Colonic mucosa (tissue), 4 donors: ENCODE results near the gene TMEM178B. TPM values are rescaled to one million over a fixed set of nuclear protein-coding genes. Genes with fewer than 3 reads are reported as not detected.

Experiments used
- DNase-seq: peaks from one replicate; pipeline ENCODE4 v3.0.0-alpha.2; 2020
- H3K27ac ChIP-seq: fragments of 200-600 bp; one replicate; pipeline ENCODE4 v1.8.0; 2021
- H3K27me3 ChIP-seq: fragments of 200-600 bp; one replicate; pipeline ENCODE4 v1.8.0; 2021
- H3K36me3 ChIP-seq: fragments of 200-600 bp; one replicate; pipeline ENCODE4 v1.8.0; 2021
- H3K4me1 ChIP-seq: fragments of 200-600 bp; one replicate; pipeline ENCODE4 v1.8.0; 2021; ENCODE audit warnings: mild to moderate bottlenecking
- H3K4me3 ChIP-seq: fragments of 200-600 bp; one replicate; pipeline ENCODE4 v1.8.0; 2021
- H3K9ac ChIP-seq, 2 donors: one replicate each; pipeline ENCODE4 v1.7.0; 2013; ENCODE audit warnings: control low read depth in 2 of 2, low read depth in 2 of 2, low read length in 2 of 2
- H3K9me3 ChIP-seq: fragments of 200-600 bp; one replicate; pipeline ENCODE4 v1.8.0; 2021
- intact Hi-C: fragments of 100-400 bp; cut with DNase I; formaldehyde crosslinking; loops from one replicate; pipeline ENCODE4 v1.14.1; 2022
- total RNA-seq, 2 donors: library from RNA; stranded (reverse); fragmentation: NEBNext Ultra II Directional in 1 of 2; extraction: Animal tissue kit (Norgen Biotek cat#: 25700) in 1 of 2; gene quantifications; one replicate each; pipeline ENCODE4 v1.2.1, GENCODE V29; 2021
- TF ChIP-seq, protein P1 (sequence below): fragments of 200-600 bp; IDR thresholded peaks from one replicate; pipeline ENCODE4 v1.8.0; 2022; ENCODE audit warnings: antibody characterized with exemption, mild to moderate bottlenecking
- donor health status: healthy.
- donor health status: DM: no; HTN: no; CAD: no.
- donor health status: DM: no; HTN: no; CAD: no.

TMEM178B gene
- total RNA-seq, 2 donors from 2014 or later, result 0.17 to 1.1 TPM

DNA sequence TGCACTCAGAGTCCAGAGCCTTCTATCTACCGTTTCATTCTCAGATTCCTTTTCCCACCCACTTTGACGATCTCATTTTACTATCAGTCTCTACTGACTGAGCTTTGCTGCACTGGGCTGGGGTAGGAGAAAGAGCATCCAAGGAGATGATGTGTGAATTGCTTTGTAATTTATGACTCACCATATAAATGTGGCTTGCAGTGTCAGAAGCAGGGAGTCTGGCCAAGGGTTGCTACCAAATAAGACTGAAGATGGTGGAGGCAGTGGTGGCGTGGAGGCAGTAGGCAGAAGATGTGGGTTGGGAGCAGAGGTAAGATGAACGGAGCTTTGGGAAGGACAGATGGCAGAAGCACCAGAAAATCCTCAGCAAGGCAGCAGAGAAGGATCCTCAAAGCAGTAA, 404.0 kb downstream of the TMEM178B start:
- TF ChIP-seq, protein P1, sequence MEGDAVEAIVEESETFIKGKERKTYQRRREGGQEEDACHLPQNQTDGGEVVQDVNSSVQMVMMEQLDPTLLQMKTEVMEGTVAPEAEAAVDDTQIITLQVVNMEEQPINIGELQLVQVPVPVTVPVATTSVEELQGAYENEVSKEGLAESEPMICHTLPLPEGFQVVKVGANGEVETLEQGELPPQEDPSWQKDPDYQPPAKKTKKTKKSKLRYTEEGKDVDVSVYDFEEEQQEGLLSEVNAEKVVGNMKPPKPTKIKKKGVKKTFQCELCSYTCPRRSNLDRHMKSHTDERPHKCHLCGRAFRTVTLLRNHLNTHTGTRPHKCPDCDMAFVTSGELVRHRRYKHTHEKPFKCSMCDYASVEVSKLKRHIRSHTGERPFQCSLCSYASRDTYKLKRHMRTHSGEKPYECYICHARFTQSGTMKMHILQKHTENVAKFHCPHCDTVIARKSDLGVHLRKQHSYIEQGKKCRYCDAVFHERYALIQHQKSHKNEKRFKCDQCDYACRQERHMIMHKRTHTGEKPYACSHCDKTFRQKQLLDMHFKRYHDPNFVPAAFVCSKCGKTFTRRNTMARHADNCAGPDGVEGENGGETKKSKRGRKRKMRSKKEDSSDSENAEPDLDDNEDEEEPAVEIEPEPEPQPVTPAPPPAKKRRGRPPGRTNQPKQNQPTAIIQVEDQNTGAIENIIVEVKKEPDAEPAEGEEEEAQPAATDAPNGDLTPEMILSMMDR, result no peak
- no peak overlapping the region for H3K4me3 ChIP-seq
- H3K27ac ChIP-seq, result no peak overlapping the region
- intact Hi-C loops, result no loop called here
- no peaks in the 10 kb centered on the region for H3K27me3 ChIP-seq
- DNase-seq, result no peak
- no peaks in the 10 kb centered on the region for H3K9me3 ChIP-seq
- no peaks in the 10 kb centered on the region for H3K4me1 ChIP-seq
- H3K36me3 ChIP-seq, result no peaks in the 10 kb centered on the region
- no peak overlapping the region for H3K9ac ChIP-seq

DNA sequence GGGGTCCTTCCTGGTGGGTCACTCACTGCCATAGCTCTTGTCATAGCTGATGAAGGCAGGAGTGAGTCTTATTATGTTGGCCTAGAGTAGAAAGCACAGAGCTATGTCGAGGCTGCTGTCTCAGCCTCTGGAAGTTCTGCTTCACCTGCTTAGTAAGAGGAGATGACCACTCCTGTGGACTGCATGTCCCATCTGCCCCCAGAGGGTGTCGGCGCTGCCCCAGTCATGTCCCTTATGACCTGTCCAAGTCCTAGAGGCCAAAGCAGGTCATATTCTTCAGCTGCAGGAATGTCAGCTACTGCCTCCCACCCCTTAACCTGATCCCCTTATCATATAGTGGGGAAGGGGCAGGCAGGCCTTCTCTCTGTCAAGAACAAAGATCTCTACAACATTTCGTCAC, 405.0 kb downstream of the TMEM178B start:
- Histone ChIP-seq H3K9me3 (no peaks in the 10 kb centered on the region), H3K27me3 (no peaks in the 10 kb centered on the region), H3K9ac (no peak overlapping the region), H3K27ac (no peak overlapping the region), H3K4me3 (no peak overlapping the region), H3K36me3 (no peaks in the 10 kb centered on the region), H3K4me1 (no peaks in the 10 kb centered on the region)
- intact Hi-C loops, result no loop called here
- DNase-seq, result no peak
- TF ChIP-seq, protein P1, result no peak

DNA sequence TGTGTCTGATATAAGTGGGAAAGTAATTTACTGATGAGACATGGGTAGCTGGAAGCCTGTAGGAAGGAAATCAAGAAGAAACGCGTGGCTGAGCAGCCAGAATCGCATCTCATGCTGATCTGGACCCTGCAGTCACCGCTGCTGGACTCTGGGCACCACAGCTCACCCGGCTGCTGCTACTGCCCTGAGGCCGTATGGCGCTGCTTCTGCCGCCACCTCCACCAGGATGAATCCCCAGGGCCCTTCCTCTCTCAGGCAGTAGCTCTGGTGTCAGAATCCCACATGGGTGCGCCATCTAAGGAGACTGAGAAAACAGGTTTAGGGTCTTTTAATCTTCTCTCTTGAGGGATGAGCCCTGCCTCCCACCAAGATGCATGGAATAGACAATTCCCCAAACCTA, 407.1 kb downstream of the TMEM178B start:
- intact Hi-C loops, result no loop called here
- H3K27me3 ChIP-seq, result no peaks in the 10 kb centered on the region

DNA sequence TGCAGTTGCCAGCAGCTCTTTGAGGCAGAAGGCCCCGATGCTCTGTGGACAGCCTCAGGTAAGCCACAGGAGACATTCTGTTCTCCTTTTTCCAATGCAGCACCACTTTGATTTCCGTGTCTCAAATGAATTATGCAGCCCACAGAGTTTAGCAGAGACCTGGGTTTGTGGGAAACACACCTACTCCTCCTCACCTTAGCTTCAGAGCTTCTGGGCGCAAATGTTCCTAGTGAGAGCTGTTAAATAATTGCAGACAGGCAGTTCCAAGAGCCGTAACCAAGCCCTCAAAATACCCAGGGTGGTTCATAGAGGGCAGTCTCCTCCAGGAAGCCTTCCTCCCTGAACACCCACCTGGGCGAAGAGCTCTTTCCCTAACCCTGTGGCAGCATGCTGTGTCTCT, 408.1 kb downstream of the TMEM178B start:
- H3K27ac ChIP-seq, result no peak overlapping the region
- TF ChIP-seq, protein P1, result no peak
- no peak overlapping the region for H3K9ac ChIP-seq
- no peak for DNase-seq
- no peaks in the 10 kb centered on the region for H3K27me3 ChIP-seq
- H3K4me3 ChIP-seq, result no peak overlapping the region
- H3K4me1 ChIP-seq, result no peaks in the 10 kb centered on the region
- H3K36me3 ChIP-seq, result no peaks in the 10 kb centered on the region
- H3K9me3 ChIP-seq, result no peaks in the 10 kb centered on the region
- intact Hi-C loops, result no loop called here

More for the DNA sequence above, 407.1 kb downstream of the TMEM178B start:
- H3K36me3 ChIP-seq, result no peaks in the 10 kb centered on the region
- no peaks in the 10 kb centered on the region for H3K9me3 ChIP-seq
- no peaks in the 10 kb centered on the region for H3K4me1 ChIP-seq
- H3K27ac ChIP-seq, result no peak overlapping the region
- TF ChIP-seq, protein P1, result no peak
- no peak overlapping the region for H3K4me3 ChIP-seq
- no peak overlapping the region for H3K9ac ChIP-seq
- no peak for DNase-seq

DNA sequence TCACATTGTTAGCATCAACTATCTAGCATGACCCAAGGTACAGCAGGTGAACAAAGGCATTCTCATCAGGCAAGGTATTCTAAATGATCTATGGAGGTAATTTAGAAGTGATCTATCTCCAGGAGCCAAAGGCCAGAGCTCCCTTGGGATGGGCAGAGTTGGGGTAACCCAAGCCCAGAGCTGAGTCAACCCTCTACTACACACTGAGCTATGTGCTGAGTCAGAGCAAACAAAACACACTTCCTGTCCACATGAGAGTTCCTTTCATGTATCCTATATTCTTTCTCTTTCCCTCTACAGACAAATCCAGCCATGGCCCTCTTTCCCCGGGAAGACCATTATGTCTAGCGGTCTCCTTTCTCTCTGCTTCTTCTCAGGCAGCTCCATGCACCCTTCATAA, 409.2 kb downstream of the TMEM178B start:
- Histone ChIP-seq H3K27me3 (no peaks in the 10 kb centered on the region), H3K9ac (no peak overlapping the region), H3K4me3 (no peak overlapping the region), H3K4me1 (no peaks in the 10 kb centered on the region), H3K27ac (no peak overlapping the region), H3K36me3 (no peaks in the 10 kb centered on the region), H3K9me3 (no peaks in the 10 kb centered on the region)
- intact Hi-C loops, result no loop called here
- TF ChIP-seq, protein P1, result no peak
- DNase-seq, result no peak

DNA sequence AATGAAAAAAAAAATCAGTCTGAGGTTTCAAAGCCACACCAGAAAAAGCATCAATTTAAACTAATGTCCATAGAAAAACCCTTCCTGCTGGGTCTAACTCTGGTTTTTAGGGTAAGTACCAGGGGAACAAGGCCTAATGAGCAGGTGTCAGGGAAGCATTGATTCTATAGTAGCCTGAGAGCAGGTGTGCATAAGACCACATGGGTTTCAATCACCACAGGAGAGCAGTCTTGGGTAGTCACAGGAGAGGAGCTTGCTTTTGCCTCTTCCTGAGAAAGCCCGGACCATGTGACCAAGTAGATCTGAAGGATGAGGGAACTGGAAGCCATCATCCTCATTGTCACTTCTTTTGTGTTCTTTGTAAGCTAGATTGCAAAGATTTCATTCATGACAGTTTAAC, 411.0 kb downstream of the TMEM178B start:
- intact Hi-C loops, result no loop called here
- TF ChIP-seq, protein P1, result no peak

More for the DNA sequence above, 411.0 kb downstream of the TMEM178B start:
- no peak for DNase-seq
- no peaks in the 10 kb centered on the region for H3K4me1 ChIP-seq
- H3K4me3 ChIP-seq, result no peak overlapping the region
- H3K9me3 ChIP-seq, result no peaks in the 10 kb centered on the region
- no peaks in the 10 kb centered on the region for H3K36me3 ChIP-seq
- no peaks in the 10 kb centered on the region for H3K27me3 ChIP-seq
- no peak overlapping the region for H3K27ac ChIP-seq
- no peak overlapping the region for H3K9ac ChIP-seq
